Hippocampal formation (tissue), 2 donors: ENCODE data around the gene KIF5A.

Experiments used
- DNase-seq, 2 donors: peaks; one replicate each; lab custom pipeline; 2025; lab: John Stamatoyannopoulos, UW

Gene KIF5A

DNA sequence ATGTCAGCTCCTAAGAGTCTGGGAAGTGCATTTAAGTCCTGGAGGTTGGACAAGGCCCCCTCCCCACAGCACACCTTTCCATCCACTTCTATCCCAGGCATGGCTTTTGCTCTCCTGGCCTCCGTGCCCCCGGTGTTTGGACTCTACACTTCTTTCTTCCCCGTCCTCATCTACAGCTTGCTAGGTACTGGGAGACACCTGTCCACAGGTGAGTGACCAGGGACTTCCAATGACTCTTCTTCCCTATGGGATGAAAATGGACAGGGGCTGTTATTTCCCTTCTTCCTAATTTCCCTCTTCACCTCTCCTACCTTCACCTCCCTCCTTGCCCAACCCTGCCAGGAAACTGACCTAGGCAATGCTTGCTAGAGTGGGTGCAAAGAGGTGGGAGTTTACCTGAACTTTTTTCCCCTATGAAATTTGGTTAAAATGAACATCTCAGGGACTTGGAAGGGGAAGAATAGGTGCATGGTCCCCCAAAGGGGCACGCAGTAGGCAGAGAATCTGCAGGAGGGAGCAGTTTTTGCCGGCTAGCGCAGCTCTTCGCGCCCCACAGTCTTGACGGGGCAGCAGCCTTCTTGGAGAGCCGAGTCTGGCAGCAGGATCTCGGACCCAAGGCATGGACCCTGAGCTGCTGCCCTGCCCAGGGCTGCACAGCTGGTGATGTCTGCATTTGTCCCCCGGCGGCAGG lies 70.5 kb downstream of the KIF5A start:
- DNase-seq: no peak

DNA sequence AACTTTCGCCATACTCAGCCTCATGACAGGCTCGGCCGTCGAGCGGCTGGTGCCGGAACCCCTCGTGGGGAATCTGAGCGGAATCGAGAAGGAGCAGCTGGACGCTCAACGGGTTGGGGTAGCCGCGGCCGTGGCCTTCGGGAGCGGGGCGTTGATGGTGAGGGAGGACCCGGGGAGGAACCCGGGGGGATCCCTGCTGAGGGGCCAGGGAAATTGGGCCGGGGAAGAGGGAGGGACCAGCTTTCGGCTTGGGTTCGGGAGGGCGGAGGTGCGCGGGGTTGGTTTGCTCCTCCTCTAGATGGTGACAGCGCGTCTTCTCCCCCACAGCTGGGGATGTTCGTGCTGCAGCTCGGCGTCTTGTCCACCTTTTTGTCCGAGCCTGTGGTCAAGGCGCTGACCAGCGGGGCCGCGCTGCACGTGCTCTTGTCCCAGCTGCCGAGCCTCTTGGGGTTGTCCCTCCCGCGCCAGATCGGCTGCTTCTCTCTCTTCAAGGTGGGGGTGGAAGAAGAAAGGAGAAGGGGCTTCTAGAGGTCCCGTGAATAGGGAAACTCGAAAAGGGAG lies 71.2 kb downstream of the KIF5A start:
- DNase-seq: no peak

DNA sequence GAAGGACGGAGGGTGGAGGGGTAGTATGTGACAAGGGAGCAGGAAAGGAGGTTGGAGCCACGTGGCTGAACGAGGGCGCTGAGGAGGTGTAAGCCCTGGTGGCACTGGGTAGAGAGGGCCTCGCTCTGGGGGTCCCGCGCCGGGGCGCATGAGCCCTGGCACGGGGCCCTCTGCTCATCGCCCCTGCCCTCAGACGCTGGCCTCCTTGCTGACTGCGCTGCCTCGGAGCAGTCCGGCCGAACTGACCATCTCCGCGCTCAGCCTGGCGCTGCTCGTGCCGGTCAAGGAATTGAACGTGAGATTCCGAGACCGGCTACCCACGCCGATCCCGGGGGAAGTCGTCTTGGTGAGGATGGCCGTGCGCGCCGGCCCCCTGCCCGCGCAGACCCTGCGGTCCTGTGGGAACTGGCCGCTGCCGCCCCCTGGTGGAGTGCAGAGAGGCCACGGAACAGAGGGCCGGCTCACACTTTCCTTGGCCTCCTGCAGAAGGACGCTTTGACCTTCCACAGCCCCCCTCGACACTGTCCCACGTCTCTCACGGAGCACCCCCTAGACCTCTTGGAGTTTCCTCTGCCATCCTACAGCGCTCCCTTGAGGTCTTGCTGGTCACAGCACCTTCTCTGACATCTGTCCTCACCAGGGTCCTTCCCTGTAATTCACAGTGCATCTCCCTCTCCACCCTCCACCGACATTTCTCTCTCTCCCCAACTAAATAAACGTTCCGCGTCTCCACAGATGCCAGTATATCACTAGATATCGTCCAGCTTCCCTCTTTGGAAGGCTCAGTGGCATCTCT lies 71.9 kb downstream of the KIF5A start:
- DNase-seq: peak in 1 of 2 donors; percentile 24

DNA sequence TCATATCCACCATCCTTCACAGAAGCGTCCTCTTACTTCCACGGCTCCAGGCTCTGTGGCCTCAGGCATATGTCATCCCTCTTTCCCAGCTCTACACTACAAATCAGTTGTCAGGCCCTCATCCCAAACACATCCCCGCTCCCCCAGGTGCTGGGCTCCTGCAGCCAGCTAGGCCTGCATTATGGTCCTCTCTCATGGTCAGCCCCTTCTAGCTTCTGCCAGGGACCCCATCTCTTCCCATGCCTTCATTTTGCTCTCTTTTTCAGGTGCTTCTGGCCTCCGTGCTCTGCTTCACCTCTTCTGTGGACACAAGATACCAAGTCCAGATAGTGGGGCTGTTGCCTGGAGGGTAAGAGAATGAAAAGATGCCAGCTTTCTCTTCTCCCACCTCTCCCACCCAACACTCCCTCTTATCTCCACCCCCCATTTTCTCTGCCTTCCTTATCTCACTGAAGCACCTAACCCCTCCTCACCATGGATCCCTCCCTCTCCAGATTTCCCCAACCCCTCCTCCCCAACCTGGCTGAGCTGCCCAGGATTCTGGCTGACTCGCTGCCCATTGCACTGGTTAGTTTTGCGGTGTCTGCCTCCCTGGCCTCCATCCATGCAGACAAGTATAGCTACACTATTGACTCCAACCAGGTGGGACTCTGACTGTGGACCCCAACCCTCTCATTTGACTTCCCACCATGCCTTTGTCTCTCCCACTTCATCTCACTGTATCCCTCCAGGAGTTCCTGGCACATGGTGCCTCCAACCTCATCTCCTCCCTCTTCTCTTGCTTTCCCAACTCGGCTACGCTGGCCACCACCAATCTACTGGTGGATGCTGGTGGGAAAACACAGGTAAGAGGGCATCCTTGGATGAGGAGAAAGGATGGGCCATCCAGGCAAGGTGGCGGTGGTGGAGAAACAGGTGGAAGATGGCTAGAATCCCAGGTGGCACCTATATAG lies 72.7 kb downstream of the KIF5A start:
- DNase-seq: no peak

DNA sequence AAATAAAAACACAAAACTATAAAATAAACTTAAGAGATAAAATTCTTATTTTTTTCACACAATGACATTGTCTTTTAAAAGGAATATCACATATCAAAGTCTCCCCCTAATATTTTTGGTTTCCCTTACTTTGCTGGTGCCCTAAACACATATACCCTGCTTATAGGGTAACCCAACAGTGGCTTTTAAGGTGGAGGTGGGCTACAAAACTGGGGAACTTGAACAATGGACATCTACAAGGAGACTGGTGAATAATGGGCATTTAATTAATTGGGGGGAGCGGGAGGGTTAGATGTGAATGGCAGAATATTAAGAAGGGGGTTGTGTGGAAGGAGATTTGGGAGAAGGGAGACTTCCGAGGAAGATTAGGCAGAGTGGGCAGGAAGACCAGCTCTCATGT lies 73.5 kb downstream of the KIF5A start:
- no peak for DNase-seq

DNA sequence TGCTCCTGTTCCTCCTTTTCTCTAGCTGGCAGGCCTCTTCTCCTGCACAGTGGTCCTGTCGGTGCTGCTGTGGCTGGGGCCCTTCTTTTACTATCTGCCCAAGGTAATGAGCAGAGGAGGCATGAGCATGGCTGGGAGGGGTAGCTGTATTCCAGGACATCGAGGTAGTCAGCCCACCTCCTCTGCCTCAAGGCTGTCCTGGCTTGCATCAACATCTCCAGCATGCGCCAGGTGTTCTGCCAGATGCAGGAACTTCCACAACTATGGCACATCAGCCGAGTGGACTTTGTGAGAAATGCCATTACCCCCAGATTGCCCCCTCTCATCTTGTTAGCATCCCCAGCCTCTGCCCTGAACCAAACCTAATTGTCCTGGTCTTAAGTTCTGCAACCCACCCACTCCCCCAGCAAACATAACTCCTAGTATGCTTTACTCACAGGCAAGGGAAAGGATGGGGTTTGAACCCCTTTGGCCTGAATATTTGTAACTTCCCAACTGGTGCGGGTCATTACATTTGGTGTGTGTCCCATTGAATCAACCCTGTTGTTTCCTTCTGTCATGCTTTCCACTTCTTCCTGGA lies 74.1 kb downstream of the KIF5A start:
- DNase-seq: no peak

DNA sequence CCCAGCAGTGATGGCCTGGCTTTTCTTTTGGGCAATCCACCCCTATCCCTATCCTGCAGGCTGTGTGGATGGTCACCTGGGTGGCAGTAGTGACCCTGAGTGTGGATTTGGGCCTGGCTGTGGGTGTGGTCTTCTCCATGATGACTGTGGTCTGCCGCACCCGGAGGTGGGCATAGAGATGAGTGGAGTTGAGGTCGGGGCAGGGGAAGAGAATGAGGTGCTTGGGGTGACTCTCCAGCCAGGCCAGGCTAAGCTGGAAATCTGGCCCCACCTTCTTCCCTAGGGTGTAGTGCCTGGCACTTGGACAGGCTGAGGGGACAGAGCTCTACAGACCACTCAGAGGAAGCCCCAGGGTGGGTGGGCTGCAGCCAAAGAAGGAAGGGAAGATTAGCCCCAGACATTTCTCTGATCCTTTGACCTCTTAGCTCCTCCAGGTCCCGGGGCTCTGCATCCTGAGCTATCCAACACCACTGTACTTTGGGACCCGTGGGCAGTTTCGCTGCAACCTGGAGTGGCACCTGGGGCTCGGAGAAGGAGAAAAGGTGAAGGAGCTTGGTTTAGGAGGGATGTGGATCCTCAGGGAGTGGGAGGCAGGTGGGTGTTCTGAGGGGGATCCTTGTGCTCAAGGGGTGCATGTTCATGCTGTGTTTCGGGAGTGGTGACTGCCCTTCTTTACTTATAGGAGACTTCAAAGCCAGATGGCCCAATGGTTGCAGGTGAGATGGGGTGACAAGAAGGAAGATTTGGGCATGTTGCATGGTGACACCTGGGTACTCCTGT lies 74.8 kb downstream of the KIF5A start:
- DNase-seq: no peak

DNA sequence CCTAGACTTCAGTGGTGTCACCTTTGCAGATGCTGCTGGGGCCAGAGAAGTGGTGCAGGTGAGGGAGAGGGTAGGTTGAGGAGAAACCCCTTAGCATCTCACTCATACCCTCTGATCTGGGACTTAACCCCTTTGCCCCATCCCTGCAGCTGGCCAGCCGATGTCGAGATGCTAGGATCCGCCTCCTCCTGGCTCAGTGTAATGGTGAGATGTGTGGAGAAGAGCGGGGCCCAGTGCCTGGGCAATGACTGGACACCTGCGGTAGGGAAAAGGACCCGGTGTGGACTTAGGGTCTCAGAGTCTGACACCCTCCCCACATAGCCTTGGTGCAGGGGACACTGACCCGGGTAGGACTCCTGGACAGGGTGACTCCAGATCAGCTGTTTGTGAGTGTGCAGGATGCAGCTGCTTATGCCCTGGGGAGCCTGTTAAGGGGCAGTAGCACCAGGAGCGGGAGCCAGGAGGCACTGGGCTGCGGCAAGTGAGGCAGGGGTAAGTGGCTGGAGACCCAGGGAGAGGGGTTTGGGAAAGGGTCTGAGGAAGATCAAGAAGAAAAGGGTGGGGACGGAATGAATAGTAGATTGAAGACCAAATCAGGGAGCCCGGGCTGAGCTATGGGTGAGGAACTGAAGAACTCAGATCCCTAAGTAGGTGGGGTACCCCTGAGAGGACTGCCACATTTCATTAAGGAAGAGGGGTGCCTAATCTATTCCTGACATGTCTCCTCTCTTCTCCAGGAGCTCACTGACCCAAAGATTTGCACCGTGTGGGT lies 75.6 kb downstream of the KIF5A start:
- DNase-seq: no peak

DNA sequence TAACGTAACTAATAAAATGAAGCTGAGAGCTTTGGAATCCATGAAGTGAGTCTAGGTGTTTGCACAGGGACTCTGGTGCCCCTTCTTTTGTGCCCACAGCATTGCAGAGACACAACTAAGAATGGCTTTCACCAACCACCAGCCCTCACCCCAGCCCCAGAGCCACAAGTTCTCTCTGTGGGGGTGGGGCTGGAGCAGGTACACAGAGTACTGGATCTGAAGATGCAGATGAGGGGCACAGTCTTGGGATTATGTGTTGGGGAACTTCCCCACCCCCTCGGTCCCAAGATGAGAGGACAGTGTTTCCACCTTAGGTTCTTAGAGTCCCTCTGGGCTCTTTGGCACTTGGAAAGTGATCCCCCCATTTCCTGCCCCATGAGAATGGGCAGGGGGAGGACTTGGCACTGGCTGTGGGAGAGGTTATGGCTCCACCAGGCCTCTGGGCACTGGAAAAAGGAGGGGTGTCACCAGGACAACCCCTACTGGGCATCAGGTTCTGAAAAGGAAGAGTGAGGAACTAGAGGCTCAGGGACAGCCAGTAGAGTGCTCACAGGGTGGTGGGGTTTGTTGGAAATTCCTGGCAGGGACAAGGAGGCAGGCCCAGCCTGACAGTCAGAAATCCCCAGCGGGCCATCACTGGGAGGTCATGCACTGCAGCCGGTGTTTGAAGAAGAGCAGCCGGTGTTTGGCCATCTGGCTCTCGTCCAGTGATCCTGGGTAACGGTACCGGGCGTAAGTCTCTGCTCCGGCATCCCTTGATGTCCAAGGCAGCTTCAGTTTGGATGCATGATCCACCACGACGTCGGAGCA lies 76.5 kb downstream of the KIF5A start:
- DNase-seq: no peak

DNA sequence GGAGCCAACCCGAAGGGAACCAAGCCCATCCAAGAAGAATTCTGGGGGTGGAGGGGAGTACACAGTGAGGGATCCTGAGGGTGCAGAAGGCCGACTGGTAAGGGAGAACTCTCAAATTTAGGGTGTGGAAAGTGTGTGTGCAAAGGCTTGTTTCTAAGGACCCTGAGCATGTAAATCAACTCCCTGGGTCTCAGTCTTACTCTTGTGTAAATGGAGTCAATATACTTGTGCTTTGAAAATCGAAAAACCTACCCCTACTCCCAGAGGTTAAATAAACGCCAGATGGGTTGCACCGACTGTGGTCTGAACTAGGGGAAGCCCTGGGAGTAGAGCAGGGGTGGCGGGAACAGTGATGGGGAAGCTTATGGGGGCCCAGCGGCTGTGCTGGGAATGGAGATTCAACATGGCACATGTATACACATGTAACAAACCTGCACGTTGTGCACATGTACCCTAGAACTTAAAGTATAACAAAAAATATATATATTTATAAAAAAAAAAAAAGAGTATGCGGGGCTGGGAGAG lies 77.1 kb downstream of the KIF5A start:
- DNase-seq: no peak

DNA sequence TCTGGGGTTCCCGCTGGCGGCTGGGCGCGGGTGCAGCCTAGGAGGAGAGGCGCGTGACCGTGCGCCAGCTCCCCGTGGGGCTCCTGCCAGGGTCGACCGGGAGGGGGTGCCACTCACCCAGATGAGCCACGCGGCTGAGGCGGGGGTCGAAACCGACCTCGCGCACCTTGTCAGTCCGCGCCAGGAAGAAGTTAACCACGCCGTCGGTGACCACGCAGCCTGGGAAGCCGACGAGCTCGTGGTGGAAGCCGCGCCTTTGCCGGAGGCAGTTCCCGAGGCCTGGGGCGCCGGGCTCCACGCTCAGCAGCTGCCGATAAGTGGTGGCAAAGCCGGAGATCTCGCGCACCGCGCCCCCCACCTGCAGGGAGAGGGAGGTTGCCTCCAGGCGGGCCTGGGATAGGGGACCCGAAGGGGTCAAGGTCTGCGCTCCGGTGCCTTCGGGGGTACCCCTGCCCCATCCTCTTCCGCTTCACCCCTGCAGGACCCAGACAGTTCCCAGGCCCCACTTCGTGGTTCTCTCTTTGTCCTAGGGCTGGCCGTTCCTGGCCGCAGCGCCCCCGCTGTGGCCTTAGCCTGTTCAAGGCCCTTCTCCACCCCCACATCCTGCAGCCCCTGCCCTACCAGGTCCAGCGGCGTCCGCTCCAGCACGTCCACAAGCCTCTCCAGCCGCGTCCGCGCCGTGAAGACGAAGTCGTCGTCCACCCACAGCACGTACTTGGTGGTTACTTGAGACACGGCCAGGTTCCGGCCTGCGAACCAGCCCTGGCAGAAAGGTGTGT lies 77.8 kb downstream of the KIF5A start:
- no peak for DNase-seq

DNA sequence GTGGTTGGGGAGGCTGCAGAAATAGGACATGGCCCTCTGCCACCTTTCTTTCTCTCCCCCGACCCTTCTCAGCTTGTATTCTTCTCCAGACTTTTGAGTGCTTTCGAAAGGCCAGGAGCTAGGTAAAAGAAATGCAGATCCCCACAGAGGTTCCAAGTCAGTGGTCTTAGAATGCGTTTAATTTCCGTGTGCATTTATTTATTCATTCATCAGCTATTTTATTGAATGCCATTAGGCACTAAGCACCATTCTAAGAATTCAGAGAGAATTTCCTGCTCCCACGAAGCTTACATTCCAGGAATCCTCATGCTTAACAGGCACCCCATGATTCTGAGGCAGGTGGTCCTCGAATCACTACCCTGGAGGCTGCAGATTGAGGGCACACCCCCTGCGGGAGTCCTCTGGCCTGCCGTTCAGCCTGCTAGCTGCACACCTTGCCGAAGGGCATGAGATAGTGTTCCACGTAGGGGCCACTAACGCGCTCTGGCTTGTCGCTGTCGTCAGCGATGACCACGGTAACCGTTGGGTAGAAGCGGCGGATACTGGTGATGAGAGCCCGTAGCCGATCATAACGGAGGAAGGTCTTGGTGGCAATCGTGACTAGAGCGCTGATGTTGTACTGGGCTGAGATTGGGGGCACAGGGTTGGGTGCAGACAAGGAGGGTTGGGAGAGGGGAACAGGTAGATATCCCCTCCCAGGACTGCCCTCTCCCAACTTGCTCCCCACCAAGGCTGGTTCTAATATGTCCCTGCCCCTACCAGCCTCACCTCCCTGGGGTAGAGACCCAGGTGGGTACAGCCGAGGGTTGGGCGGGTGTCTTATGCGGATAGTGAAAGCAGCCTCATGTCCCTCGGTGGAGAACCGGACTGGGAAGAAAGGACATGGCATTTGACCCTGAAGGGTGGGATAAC lies 78.7 kb downstream of the KIF5A start:
- no peak for DNase-seq

DNA sequence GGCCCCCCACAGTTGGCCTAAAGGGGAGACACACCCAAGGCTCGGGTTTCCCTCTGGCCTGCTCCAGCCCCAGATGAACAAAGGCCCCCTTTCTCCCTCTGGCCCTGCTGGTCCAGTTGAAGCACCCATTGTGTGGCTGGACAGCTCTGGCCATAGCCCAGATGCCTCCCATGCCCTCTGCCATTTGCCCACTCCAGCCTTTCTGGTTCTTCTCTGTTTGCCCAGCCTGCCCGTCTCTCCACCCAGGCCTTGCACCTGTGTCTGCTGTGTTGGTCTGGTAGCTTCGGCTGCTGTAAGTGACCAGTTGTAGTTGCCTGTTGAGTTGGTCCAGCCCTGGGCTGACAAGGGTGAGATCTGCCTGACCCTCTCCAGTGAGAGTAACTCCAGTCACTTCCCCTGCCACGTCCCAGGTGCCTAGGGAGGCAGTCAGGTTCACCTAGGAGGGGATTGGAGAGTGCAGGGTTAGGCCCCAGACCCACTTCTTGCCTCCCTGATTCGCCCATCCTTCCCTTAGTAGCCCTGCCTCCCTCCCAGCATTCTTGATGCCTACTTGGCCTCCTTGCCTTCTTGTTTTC lies 80.1 kb downstream of the KIF5A start:
- peak; percentile 62 to 66 for DNase-seq

DNA sequence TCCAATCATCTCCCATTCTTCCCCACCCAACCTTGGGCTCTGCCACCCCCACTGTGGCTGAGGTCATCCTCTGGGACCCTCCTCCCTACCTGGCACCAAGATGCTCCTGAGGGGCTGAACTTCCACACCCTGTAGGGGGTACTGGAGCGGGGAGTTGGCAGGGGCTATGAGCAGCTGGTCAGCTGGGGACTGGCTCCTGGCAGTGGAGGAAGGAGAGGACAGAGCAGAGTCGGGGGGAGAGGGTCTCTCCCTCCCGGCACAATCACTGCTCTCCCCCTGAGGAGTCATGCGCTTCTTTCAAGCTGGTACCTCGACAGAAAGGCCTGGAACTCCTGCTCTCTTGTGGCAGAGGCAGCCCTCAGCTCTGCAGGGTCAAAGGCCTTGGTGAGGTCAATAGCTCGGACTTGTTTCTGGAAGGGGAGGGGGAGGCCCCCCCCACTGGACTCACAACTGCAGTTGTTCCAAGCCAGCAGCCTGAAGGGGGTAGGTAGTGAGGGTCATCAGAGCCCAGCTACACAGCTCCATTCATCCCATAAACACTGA lies 81.1 kb downstream of the KIF5A start:
- no peak for DNase-seq

DNA sequence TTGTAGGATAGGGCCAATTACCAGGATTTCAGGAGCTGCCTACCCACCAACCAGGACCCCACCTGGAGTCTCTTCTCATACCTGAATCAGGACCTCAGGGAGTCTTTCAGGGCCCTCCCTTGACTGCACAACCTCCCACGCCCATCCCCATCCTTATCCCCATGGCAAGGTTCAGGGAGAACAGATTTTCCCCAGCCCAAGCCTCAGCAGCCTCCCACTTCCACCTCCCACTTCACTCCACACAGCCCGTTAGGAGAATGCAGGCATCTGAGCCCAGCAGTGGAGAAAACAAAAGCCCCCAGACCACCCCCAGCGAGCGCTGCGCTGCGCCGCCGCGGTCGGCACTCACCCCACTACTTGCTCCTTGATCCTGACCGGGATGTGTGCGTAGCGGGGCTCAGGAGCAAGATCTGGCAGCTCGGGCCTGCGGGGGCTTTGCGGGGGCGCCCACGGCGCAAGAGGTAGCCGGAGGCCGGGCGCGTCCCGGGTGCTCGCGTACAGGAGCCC lies 81.8 kb downstream of the KIF5A start:
- DNase-seq: no peak
